Parathyroid adenoma (tissue), 2 donors: Measurements from ENCODE around the gene EYA3.
A peak's percentile ranks its signal among the peaks of the same experiment; 100 is the strongest.

ENCODE experiments used
- H2AFZ ChIP-seq: fragments of 300-600 bp; sonication (generic); one replicate; pipeline ENCODE4 v1.7.0; 2017; ENCODE audit warnings: antibody characterized with exemption, mild to moderate bottlenecking
- H3K27ac ChIP-seq: fragments of 300-600 bp; sonication (generic); one replicate; pipeline ENCODE4 v1.7.0; 2017
- H3K27me3 ChIP-seq: fragments of 300-600 bp; sonication (generic); one replicate; pipeline ENCODE4 v1.7.0; 2017; ENCODE audit warnings: low read length; ENCODE audit not compliant: control insufficient read depth, insufficient read depth
- H3K36me3 ChIP-seq: fragments of 300-600 bp; sonication (generic); one replicate; pipeline ENCODE4 v1.7.0; 2017; ENCODE audit warnings: low read length; ENCODE audit not compliant: control insufficient read depth, insufficient read depth
- H3K4me1 ChIP-seq: fragments of 300-600 bp; sonication (generic); one replicate; pipeline ENCODE4 v1.7.0; 2017; ENCODE audit warnings: control low read depth
- H3K4me2 ChIP-seq: fragments of 300-600 bp; sonication (generic); one replicate; pipeline ENCODE4 v1.7.0; 2017; ENCODE audit warnings: low read length
- H3K4me3 ChIP-seq: fragments of 300-600 bp; sonication (generic); one replicate; pipeline ENCODE4 v1.7.0; 2017; ENCODE audit warnings: low read depth, low read length
- H3K79me2 ChIP-seq: fragments of 300-600 bp; sonication (generic); one replicate; pipeline ENCODE4 v1.7.0; 2017; ENCODE audit warnings: control low read depth
- H3K9ac ChIP-seq: fragments of 300-600 bp; sonication (generic); one replicate; pipeline ENCODE4 v1.7.0; 2017; ENCODE audit warnings: mild to moderate bottlenecking
- H3K9me3 ChIP-seq: fragments of 300-600 bp; sonication (generic); one replicate; pipeline ENCODE4 v1.7.0; 2017; ENCODE audit warnings: low read length; ENCODE audit not compliant: control insufficient read depth
- TF ChIP-seq, protein P1 (sequence below): fragments of 300-600 bp; sonication (generic); IDR thresholded peaks from one replicate; pipeline ENCODE4 v1.7.0; 2017; ENCODE audit warnings: antibody characterized with exemption, mild to moderate bottlenecking
- donor health status: primary hyperparathyroidism.

EYA3 gene

DNA sequence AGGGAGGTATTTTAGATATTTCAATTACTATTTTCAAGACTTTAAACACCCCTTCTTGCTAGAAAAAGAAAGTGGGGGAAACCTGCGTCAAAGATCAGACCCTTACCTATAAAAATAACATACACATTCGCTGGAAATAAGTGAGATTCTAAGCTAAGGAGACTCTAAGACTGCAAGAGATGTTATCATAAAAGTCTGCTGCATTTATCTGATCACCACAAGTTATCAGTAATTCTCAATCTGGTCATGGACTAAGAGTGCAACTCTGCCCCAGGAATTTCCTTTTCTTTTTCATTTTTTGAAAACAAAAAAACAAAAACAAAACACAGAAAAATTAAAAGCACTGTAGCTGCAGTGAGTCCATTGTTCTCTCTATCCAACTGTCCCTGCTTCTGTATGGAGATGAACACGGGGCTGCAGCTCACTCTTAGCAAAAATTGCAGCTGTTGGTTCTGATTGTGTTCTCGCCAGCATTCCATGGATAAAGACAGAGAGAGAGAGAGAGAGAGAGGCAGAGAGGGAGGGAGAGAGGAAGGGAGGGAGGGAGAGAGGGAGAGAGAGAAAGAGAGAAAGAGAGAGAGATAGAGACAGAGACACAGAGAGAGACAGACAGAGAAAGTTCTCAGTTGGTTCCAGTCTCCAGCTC lies 114.5 kb downstream of the EYA3 start:
- Histone ChIP-seq H3K9ac (no peak overlapping the region), H3K27ac (no peak overlapping the region)

DNA sequence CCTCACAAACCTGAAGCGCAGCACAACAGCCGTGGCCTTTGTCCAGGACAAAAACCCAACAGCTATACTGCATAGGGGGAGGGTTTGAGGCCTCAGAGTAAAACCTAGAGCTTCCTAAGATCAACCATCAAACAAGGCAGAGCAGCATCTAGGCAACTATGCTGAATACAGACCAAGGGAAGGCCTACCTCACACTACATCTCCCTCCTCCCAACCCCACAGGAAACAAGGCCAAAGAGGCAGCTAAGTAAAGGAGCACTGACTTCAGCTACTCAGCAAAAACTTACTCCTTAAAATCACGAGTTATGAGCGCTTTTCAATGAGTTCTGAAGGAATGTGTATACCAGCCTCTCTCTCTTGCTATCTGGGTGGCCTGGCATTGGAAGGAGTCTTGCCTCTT lies 116.3 kb downstream of the EYA3 start:
- Histone ChIP-seq H3K4me1 (no peaks in the 10 kb centered on the region), H3K79me2 (no peaks in the 10 kb centered on the region), H3K27me3 (no peaks in the 10 kb centered on the region), H3K9me3 (no peaks in the 10 kb centered on the region), H3K4me2 (no peak overlapping the region), H3K9ac (no peak overlapping the region), H3K27ac (no peak overlapping the region), H2AFZ (no peak overlapping the region), H3K36me3 (no peaks in the 10 kb centered on the region), H3K4me3 (no peak overlapping the region)
- TF ChIP-seq, protein P1, sequence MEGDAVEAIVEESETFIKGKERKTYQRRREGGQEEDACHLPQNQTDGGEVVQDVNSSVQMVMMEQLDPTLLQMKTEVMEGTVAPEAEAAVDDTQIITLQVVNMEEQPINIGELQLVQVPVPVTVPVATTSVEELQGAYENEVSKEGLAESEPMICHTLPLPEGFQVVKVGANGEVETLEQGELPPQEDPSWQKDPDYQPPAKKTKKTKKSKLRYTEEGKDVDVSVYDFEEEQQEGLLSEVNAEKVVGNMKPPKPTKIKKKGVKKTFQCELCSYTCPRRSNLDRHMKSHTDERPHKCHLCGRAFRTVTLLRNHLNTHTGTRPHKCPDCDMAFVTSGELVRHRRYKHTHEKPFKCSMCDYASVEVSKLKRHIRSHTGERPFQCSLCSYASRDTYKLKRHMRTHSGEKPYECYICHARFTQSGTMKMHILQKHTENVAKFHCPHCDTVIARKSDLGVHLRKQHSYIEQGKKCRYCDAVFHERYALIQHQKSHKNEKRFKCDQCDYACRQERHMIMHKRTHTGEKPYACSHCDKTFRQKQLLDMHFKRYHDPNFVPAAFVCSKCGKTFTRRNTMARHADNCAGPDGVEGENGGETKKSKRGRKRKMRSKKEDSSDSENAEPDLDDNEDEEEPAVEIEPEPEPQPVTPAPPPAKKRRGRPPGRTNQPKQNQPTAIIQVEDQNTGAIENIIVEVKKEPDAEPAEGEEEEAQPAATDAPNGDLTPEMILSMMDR = no peak

More for the DNA sequence above, 114.5 kb downstream of the EYA3 start:
- Histone ChIP-seq H3K4me2 (peak overlapping the region; percentile 8), H3K27me3 (no peaks in the 10 kb centered on the region), H3K36me3 (no peaks in the 10 kb centered on the region), H3K79me2 (no peaks in the 10 kb centered on the region), H3K9me3 (no peaks in the 10 kb centered on the region), H2AFZ (no peak overlapping the region), H3K4me3 (no peak overlapping the region), H3K4me1 (no peaks in the 10 kb centered on the region)
- TF ChIP-seq, protein P1 = no peak

DNA sequence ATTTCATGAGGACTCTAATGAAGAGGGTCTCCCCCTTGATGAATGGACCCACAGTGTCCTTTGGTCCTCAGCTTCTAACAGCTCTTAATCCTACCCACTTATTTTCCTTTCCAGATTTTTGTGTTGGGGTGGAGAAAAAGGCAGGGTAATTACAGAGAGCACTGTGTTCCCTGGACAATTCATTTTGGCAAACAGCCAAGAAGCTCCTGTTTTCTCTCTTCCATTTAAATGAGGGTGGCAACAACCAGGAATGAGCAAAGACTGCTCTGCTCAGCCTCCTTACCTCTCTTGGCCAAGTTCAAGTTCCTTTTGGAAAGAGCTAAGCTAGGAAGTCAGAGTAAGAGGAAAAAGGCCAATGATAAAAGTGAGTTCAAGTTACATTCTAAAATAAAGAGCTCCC lies 116.7 kb downstream of the EYA3 start:
- no peak overlapping the region for H3K4me3 ChIP-seq
- TF ChIP-seq, protein P1 = no peak
- H3K9ac ChIP-seq = no peak overlapping the region
- no peak overlapping the region for H3K4me2 ChIP-seq
- H3K4me1 ChIP-seq = no peaks in the 10 kb centered on the region
- no peaks in the 10 kb centered on the region for H3K27me3 ChIP-seq
- H3K9me3 ChIP-seq = no peaks in the 10 kb centered on the region
- H3K27ac ChIP-seq = no peak overlapping the region
- H3K79me2 ChIP-seq = no peaks in the 10 kb centered on the region
- no peaks in the 10 kb centered on the region for H3K36me3 ChIP-seq
- no peak overlapping the region for H2AFZ ChIP-seq

DNA sequence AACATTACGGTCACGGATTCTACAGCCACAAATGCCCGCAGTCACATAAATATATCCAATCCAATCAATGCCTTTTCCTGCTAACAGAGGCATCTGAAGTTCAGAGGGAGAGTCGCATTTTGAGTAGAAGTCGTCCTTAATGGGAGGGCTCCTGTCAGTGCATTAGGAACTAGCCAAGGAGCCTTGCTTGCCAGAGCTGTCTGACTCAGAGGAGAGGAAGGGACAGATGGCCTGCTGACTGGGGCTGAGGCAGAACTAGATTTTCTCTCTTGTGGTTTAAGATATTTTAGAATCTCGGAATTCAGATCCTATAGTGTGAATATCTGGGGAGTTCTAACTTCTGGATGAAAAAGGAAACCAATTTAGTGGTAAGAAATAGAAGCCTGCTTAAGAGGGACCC lies 118.0 kb downstream of the EYA3 start:
- no peaks in the 10 kb centered on the region for H3K27me3 ChIP-seq
- no peak overlapping the region for H3K4me3 ChIP-seq
- H2AFZ ChIP-seq = no peak overlapping the region
- H3K4me2 ChIP-seq = no peak overlapping the region
- H3K79me2 ChIP-seq = no peaks in the 10 kb centered on the region
- no peaks in the 10 kb centered on the region for H3K9me3 ChIP-seq
- TF ChIP-seq, protein P1 = no peak
- no peaks in the 10 kb centered on the region for H3K4me1 ChIP-seq
- H3K27ac ChIP-seq = no peak overlapping the region
- H3K9ac ChIP-seq = no peak overlapping the region
- no peaks in the 10 kb centered on the region for H3K36me3 ChIP-seq

DNA sequence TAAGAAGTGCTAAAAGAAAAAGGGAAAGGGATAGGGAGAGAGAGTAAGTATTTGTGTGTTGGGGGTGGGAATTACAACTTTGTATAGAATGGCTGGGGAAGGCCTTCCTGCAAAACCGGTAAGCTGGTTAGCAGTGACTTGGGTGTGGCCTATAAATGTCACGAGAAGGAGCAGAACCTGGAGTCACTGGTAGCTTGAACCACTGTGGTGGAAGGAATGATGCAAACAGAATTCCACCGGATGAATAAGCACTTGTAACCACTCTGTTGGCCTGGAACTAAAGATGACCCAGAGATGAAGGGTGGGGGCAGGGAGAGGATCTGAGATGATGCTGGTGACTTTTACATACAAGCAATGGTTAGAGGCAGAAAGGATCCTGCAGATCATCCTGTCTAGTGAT lies 119.7 kb downstream of the EYA3 start:
- H3K27me3 ChIP-seq = no peaks in the 10 kb centered on the region
- no peaks in the 10 kb centered on the region for H3K36me3 ChIP-seq
- no peak overlapping the region for H3K27ac ChIP-seq
- no peak overlapping the region for H3K4me2 ChIP-seq
- no peak overlapping the region for H3K9ac ChIP-seq
- no peaks in the 10 kb centered on the region for H3K4me1 ChIP-seq
- no peak overlapping the region for H3K4me3 ChIP-seq
- no peak overlapping the region for H2AFZ ChIP-seq
- H3K79me2 ChIP-seq = no peaks in the 10 kb centered on the region
- no peaks in the 10 kb centered on the region for H3K9me3 ChIP-seq
- TF ChIP-seq, protein P1 = no peak
